Choroid plexus epithelial cell (primary cell): ENCODE measurements around the gene ADCY2.
A peak's percentile ranks its signal among the peaks of the same experiment; 100 is the strongest.

ENCODE experiments used
- DNase-seq: peaks from one replicate; pipeline ENCODE4 v3.0.0-alpha.2; 2010; ENCODE audit warnings: low read depth
- H3K4me3 ChIP-seq: 2 replicates; pipeline ENCODE4 v1.5.1; 2011; ENCODE audit warnings: low read depth, mild to moderate bottlenecking, control low read depth, low read length, moderate library complexity
- TF ChIP-seq, protein P1 (sequence below): conservative IDR thresholded peaks from 2 replicates; pipeline ENCODE4 v1.5.1; 2011; ENCODE audit warnings: low read depth, mild to moderate bottlenecking, control low read depth, inconsistent platforms, low read length, moderate library complexity

The ADCY2 gene

DNA sequence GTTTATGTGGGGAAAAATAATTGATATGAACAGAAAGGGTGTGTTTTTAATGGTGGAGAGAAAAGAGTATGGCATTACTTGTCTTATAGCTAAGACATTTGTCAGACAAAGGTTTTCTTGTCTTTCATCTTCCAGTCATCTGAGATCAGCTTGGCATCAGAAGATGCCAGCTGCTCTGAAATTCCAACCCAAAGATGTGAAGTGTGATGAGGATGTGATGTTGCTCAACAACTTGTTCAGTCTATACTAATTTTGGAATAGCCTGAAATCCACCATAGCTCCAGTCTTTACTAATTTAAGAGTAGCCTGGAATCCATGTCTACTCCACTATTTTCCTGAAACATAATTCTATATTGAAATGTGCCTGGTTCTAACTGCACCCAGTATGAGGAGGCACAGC lies 272.7 kb downstream of the ADCY2 start:
- TF ChIP-seq, protein P1, sequence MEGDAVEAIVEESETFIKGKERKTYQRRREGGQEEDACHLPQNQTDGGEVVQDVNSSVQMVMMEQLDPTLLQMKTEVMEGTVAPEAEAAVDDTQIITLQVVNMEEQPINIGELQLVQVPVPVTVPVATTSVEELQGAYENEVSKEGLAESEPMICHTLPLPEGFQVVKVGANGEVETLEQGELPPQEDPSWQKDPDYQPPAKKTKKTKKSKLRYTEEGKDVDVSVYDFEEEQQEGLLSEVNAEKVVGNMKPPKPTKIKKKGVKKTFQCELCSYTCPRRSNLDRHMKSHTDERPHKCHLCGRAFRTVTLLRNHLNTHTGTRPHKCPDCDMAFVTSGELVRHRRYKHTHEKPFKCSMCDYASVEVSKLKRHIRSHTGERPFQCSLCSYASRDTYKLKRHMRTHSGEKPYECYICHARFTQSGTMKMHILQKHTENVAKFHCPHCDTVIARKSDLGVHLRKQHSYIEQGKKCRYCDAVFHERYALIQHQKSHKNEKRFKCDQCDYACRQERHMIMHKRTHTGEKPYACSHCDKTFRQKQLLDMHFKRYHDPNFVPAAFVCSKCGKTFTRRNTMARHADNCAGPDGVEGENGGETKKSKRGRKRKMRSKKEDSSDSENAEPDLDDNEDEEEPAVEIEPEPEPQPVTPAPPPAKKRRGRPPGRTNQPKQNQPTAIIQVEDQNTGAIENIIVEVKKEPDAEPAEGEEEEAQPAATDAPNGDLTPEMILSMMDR: no peak
- no peak for DNase-seq
- H3K4me3 ChIP-seq: no peak overlapping the region

DNA sequence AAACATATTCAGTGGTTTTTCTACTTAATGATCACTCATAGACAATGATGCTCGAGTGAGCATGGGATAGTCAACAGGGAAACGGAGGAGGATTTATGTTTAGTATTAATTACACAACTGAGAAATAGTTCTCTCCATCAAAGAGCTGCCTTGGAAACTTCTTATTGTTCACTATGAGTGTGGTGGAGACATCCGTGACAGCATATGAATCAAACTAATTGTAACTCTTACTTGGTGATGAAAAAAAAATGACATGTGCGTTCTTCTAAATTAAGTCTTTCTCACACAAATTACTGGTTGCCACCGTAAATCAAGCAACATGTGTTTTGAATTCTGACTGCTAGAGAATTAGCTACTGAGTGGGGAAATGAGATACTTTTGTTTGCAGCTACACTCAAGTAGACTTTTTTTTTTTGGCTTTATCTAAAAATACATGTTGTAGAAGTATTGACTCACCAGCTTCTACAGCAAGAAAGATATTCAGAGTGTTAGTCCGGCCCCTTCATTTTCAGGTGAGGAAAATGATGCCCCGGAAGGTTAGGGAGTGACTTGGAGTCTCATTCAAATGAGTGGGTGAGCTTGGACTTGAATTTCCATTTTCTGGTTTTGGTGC lies 275.5 kb downstream of the ADCY2 start:
- H3K4me3 ChIP-seq: no peak overlapping the region
- no peak for DNase-seq
- TF ChIP-seq, protein P1: no peak

DNA sequence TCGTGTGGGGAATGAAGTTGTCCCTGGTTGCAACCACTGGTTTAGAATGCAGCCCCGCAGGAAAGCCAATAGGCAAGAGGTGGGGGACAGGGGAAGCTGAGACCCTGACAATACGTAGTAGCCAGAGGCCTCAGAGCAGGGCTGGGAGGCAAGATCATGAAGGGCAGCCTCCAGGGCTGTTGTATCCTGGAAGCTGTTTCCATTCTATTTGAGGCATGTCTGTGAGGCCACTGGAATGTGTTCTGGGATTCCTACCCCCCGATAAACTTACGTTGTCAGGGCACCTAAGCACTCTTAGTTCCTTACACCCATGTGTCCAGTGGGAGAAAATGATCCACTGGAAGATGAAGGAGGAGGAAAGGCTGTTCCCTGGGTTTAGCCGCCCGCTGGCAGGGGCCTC lies 277.7 kb downstream of the ADCY2 start:
- DNase-seq: no peak
- no peak overlapping the region for H3K4me3 ChIP-seq
- TF ChIP-seq, protein P1: no peak

DNA sequence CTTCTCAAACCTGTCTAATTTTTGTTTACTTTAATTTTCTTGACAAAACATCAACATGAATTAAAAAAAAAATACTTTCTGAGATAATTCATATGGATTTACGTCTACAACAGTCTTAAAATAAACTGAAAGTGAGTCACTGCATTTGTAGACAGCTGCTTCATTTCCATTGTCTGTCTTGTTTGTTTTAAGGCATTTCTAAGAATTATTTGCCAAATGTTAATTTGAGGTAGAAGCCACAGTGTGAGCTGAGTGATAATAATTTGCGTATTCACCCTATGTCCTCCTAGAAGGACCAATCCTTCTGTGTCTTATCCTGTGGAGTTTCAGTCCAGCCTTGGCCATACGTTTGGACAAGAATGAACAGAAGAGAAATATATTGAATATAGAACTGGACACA lies 280.5 kb downstream of the ADCY2 start:
- peak; percentile 5 for DNase-seq
- TF ChIP-seq, protein P1: no peak
- no peak overlapping the region for H3K4me3 ChIP-seq

DNA sequence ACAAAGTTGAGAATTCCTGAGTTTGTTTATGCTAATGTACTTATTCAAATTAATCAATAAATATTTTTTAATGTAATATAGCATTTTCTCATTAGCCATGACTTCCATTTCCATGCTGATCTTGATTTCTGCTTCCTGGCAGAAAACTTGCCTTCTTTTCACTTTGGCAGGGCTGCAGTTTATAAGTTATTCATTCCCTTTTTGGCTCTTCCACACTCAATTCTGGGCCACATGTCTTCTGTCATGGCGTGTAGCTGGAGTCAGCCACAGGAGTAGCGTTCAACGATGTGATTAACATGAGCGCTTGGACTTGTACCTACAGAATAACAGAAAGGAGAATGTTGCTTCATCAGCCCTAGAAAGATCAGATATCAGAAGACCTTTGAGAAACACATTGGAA lies 282.1 kb downstream of the ADCY2 start:
- TF ChIP-seq, protein P1: no peak
- H3K4me3 ChIP-seq: no peak overlapping the region
- no peak for DNase-seq

DNA sequence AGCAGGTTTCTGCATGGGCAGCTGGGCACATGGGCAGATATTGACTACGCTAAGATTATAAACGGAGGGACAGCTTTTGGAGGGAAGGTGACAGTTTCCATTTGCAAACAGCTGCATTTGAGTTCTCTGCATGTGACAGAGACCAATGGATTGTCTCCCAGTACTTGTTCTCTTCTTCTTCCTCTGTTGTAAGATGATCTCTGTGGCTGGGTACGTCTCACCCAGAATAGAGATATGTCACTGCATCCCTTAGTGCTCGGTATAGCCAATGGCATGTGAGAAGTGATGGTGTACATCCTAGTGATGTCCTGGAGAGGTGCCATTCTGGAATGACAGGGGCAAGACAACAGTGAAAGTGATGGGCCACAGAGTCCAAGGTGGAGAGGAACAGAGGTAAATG lies 283.7 kb downstream of the ADCY2 start:
- no peak for DNase-seq
- TF ChIP-seq, protein P1: no peak
- no peak overlapping the region for H3K4me3 ChIP-seq

DNA sequence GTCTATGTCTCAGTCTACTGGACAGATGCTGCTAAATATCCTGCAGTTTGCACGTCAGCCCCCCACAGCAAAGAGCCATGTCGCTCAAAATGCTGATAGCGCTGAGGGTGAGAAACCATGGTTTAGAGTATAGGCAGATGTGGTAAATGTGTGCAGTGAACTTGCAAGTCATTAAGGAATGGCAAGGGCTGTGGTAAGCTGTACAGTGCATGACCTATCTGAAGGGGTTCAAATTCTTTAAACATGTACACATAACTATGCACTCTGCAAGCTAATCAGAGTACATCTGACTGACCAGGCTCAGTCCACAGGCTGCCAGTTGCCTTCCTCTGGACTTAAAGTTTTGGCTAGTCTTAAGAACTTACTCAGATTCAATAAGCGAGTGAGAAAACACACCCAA lies 284.3 kb downstream of the ADCY2 start:
- TF ChIP-seq, protein P1: no peak
- peak; percentile 24 for DNase-seq
- no peak overlapping the region for H3K4me3 ChIP-seq
